Upper lobe of right lung (tissue), 1 donor: ENCODE data around the gene MBD3L2B. TPM values are rescaled to one million over a fixed set of nuclear protein-coding genes. Genes with fewer than 3 reads are reported as not detected.
A peak's percentile ranks its signal among the peaks of the same experiment; 100 is the strongest.

Experiments
- ATAC-seq: fragments of 200-7000 bp; cut with Tn5 transposase; one replicate; pipeline ENCODE4 v1.9.1; 2020; ENCODE audit warnings: mild to moderate bottlenecking, moderate library complexity
- DNase-seq: peaks from one replicate; pipeline ENCODE4 v3.0.0-alpha.2; 2020
- H3K27ac ChIP-seq: fragments of 200-600 bp; one replicate; pipeline ENCODE4 v1.8.0; 2022
- H3K27me3 ChIP-seq: fragments of 200-600 bp; one replicate; pipeline ENCODE4 v1.8.0; 2022; ENCODE audit warnings: mild to moderate bottlenecking
- H3K36me3 ChIP-seq: fragments of 200-600 bp; one replicate; pipeline ENCODE4 v1.8.0; 2022
- H3K4me1 ChIP-seq: fragments of 200-600 bp; one replicate; pipeline ENCODE4 v1.8.0; 2022
- H3K4me3 ChIP-seq: fragments of 200-600 bp; one replicate; pipeline ENCODE4 v1.8.0; 2022; ENCODE audit warnings: mild to moderate bottlenecking
- H3K9me3 ChIP-seq: fragments of 200-600 bp; one replicate; pipeline ENCODE4 v1.8.0; 2022
- intact Hi-C: fragments of 100-400 bp; cut with DNase I; formaldehyde crosslinking; loops from one replicate; pipeline ENCODE4 v1.11.0; 2022
- total RNA-seq: library from RNA; stranded (reverse); fragmentation: NEBNext Ultra II Directional; extraction: Animal tissue kit (Norgen Biotek cat#: 25700); gene quantifications from one replicate; pipeline ENCODE4 v1.2.1, GENCODE V29; 2021
- TF ChIP-seq, protein P1 (sequence below): fragments of 200-600 bp; IDR thresholded peaks from one replicate; pipeline ENCODE4 v1.8.0; 2022; ENCODE audit warnings: antibody characterized with exemption
- donor health status: DM: no; HTN: yes; CAD: no; lungs with severe emphysema.

Gene MBD3L2B
- total RNA-seq, 1 donor from 2014 or later: not detected

DNA sequence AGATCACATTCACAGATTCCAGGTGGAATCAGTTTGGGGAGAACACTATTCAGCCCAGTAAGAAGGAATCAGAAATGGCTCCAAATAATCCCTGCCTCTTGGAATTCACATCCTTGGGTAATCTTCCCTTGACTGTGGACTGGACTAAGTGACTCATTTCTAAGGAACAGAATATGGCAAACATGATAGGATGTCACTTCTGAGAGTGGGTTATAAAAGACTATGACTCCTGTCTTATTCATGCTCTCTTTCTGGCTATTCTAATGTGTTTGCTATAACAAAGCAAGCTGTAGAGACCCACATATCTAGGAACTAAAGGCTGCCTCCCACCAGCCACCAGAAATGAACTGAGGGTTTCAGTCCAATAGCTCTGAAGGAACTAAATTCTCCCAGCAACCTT is 37.8 kb downstream of the MBD3L2B start:
- Histone ChIP-seq H3K4me3 (no peak overlapping the region), H3K9me3 (peaks cover 8% of the 10 kb centered on the region), H3K27ac (no peak overlapping the region), H3K27me3 (no peaks in the 10 kb centered on the region), H3K36me3 (no peaks in the 10 kb centered on the region), H3K4me1 (no peaks in the 10 kb centered on the region)
- intact Hi-C loops: no loop called here
- DNase-seq (no peak), ATAC-seq (no peak)
- TF ChIP-seq, protein P1, sequence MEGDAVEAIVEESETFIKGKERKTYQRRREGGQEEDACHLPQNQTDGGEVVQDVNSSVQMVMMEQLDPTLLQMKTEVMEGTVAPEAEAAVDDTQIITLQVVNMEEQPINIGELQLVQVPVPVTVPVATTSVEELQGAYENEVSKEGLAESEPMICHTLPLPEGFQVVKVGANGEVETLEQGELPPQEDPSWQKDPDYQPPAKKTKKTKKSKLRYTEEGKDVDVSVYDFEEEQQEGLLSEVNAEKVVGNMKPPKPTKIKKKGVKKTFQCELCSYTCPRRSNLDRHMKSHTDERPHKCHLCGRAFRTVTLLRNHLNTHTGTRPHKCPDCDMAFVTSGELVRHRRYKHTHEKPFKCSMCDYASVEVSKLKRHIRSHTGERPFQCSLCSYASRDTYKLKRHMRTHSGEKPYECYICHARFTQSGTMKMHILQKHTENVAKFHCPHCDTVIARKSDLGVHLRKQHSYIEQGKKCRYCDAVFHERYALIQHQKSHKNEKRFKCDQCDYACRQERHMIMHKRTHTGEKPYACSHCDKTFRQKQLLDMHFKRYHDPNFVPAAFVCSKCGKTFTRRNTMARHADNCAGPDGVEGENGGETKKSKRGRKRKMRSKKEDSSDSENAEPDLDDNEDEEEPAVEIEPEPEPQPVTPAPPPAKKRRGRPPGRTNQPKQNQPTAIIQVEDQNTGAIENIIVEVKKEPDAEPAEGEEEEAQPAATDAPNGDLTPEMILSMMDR: no peak

DNA sequence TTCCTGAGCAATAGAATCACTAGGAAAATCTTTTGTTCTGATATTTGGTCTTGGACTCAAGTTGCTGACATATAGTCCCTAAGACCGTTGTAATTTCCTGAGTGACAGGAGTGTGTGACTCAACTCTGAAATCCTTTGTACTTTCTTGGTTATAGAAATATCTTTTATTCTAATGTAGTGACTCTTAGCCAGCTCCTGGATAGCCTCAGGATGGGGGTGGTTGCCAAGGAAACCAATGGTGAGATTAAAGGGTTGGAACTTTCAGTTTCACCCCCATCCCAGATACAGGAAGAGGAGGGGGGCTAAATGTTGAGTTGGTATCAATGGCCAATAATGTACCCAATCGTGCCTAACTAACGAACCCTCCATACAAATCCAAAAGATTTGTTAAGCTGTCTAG is 41.8 kb downstream of the MBD3L2B start:
- TF ChIP-seq, protein P1: no peak
- intact Hi-C loops: no loop called here
- H3K4me1 ChIP-seq: no peaks in the 10 kb centered on the region
- H3K36me3 ChIP-seq: no peaks in the 10 kb centered on the region
- no peak overlapping the region for H3K4me3 ChIP-seq
- H3K27ac ChIP-seq: no peak overlapping the region
- H3K9me3 ChIP-seq: peaks cover 16% of the 10 kb centered on the region
- ATAC-seq (no peak), DNase-seq (no peak)
- H3K27me3 ChIP-seq: no peaks in the 10 kb centered on the region

DNA sequence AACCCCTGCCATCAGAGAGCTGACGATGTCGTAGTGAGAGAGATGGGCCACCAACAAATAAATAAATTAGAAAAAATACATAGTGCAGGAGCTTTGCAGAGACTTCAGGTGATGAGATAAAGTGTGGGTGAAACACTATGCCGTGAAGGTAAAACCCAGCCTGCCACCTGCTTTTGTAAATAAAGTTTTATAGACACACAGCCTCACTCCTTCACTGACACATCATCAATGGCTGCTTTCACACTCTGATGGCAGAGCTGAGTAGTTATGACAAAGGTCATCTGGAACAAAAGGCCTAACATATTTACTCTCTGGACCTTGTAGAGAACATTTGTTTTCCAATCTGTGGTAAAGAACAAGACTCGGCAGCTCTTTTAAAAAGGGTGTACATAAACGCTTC is 45.0 kb downstream of the MBD3L2B start:
- Histone ChIP-seq H3K4me1 (no peaks in the 10 kb centered on the region), H3K27ac (no peak overlapping the region), H3K4me3 (no peak overlapping the region), H3K9me3 (peaks cover 8% of the 10 kb centered on the region), H3K27me3 (no peaks in the 10 kb centered on the region), H3K36me3 (no peaks in the 10 kb centered on the region)
- intact Hi-C loops: no loop called here
- ATAC-seq (no peak), DNase-seq (no peak)
- TF ChIP-seq, protein P1: no peak

DNA sequence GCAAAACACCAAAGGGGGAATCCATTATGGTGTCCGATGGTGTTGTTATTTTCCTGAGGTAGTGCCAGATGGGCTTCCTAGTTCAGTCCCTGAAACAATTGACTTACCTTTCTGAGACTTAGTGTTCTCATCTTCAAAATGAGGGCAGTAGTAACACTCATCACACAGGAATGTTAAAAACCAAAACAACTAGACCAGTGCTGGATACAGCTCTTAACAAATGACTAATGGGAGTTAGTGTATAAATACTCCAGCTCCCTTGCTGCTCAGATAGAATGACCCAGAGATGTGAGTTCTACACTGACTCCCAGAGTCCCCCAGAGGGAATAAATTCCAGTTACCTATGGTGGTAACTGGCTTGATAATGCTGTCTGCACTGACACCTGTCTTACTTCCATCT is 49.9 kb downstream of the MBD3L2B start:
- Histone ChIP-seq H3K36me3 (no peaks in the 10 kb centered on the region), H3K27ac (no peak overlapping the region), H3K9me3 (no peaks in the 10 kb centered on the region), H3K27me3 (no peaks in the 10 kb centered on the region), H3K4me1 (no peaks in the 10 kb centered on the region), H3K4me3 (no peak overlapping the region)
- intact Hi-C loops: no loop called here
- TF ChIP-seq, protein P1: no peak
- DNase-seq: no peak
- ATAC-seq: no peak

DNA sequence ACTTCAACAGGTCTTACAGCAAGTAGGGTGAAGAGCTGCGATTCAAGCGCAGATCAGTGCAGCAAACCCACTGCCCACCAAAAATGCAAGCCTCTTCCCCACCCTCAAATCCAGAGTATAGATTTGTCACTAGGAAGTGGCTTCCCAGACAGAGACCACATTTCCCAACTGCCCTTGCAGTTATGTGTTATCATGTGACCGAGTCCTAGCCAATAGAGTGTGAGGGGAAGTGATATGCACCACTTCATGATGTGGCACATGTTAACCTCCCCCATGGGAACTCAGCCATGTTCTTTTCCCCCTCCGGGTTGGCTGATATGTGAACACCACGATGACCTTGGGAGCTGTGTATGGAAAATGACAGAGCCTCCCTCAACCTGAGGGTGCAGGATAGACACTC is 50.8 kb downstream of the MBD3L2B start:
- intact Hi-C loops: no loop called here
- H3K4me1 ChIP-seq: no peaks in the 10 kb centered on the region
- no peaks in the 10 kb centered on the region for H3K27me3 ChIP-seq
- H3K9me3 ChIP-seq: no peaks in the 10 kb centered on the region
- no peak for DNase-seq
- TF ChIP-seq, protein P1: no peak
- H3K36me3 ChIP-seq: no peaks in the 10 kb centered on the region
- no peak overlapping the region for H3K4me3 ChIP-seq
- H3K27ac ChIP-seq: peak overlapping the region; percentile 47
- ATAC-seq: peak; percentile 76

DNA sequence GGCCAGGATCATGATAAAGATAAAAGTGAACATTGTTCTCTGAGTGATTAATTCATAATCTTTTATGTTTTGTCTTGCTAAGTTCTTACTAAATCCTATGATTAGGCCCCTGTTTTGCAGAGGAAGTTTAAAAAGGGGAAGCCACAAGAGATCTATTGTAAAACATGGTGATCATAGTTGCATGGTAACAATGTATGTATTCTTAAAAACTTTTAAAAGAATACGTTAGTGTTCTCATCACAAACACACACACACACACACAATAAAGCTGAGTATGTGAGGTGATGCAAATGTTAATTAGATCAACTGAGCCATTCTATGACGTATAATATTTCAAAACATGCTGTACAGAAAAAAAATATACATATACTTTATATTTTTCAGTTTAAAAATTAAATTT is 51.2 kb downstream of the MBD3L2B start:
- TF ChIP-seq, protein P1: no peak
- Histone ChIP-seq H3K4me1 (no peaks in the 10 kb centered on the region), H3K4me3 (no peak overlapping the region), H3K27me3 (no peaks in the 10 kb centered on the region), H3K36me3 (no peaks in the 10 kb centered on the region), H3K9me3 (no peaks in the 10 kb centered on the region), H3K27ac (peak overlapping the region; percentile 47)
- ATAC-seq: peak; percentile 34
- DNase-seq: no peak
- intact Hi-C loops: no loop called here
